ENCODE data around the gene PTPRM. TPM values are rescaled to one million over a fixed set of nuclear protein-coding genes. Genes with fewer than 3 reads are reported as not detected.

The PTPRM gene
- total RNA-seq, 1 experiment from 2014 or later: 45.6 TPM

- CTCF ChIA-PET: no interaction called here
- intact Hi-C loops (cut with micrococcal nuclease): no loop called here
These were observed 705.1 kb downstream of the PTPRM start for GRCh38 chr18:8272254-8272653.

GRCh38 chr18:8274370-8274769 is 707.3 kb downstream of the PTPRM start:
- H3K9me3 ChIP-seq (ENCODE audit: low read length): no peaks in the 10 kb centered on the region
- H3F3A ChIP-seq (ENCODE audit: low read length, unreplicated experiment): no peaks in the 10 kb centered on the region
- ChIA-PET POLR2A (ENCODE audit: unreplicated experiment) (no interaction called here), CTCF (no interaction called here)
- no peaks in the 10 kb centered on the region for H3K79me2 ChIP-seq (ENCODE audit: low read length)
- TF ChIP-seq EZH2phosphoT487 (IDR thresholded peaks at IDR 0.05; ENCODE audit: borderline replicate concordance, low read length) (no peak), EZH2 (IDR thresholded peaks at IDR 0.05; ENCODE audit: low read length, unreplicated experiment) (no peak), CTCF (conservative IDR thresholded peaks at IDR 0.05; ENCODE audit: low read depth, low read length) (no peak)
- no peak overlapping the region for H3K4me3 ChIP-seq (ENCODE audit: low read length)
- DNase-seq: no peak
- BruUV-seq (replicated peaks): no TSS peak
- H3K4me2 ChIP-seq (ENCODE audit: low read length): no peak overlapping the region
- H3K36me3 ChIP-seq (ENCODE audit: low read depth, low read length): no peaks in the 10 kb centered on the region
- H3K4me1 ChIP-seq (ENCODE audit: insufficient read depth, low read length): no peaks in the 10 kb centered on the region
- H4K20me1 ChIP-seq (ENCODE audit: low read length): no peaks in the 10 kb centered on the region
- H3K9me2 ChIP-seq (replicated peaks; ENCODE audit: low read length): no peaks in the 10 kb centered on the region
- intact Hi-C loops (cut with micrococcal nuclease): no loop called here
- no peak for ATAC-seq
- H2AFZ ChIP-seq (ENCODE audit: low read length): no peak overlapping the region
- no peak overlapping the region for H3K9ac ChIP-seq (ENCODE audit: low read length)
- H3K27me3 ChIP-seq (ENCODE audit: low read length): no peaks in the 10 kb centered on the region
- no peak overlapping the region for H3K27ac ChIP-seq (ENCODE audit: low read length)

More at GRCh38 chr18:8272254-8272653, 705.1 kb downstream of the PTPRM start:
- H3K4me1 ChIP-seq (ENCODE audit: insufficient read depth, low read length): no peaks in the 10 kb centered on the region
- no peaks in the 10 kb centered on the region for H3K36me3 ChIP-seq (ENCODE audit: low read depth, low read length)
- no peaks in the 10 kb centered on the region for H4K20me1 ChIP-seq (ENCODE audit: low read length)
- no peaks in the 10 kb centered on the region for H3K9me3 ChIP-seq (ENCODE audit: low read length)
- no peaks in the 10 kb centered on the region for H3K79me2 ChIP-seq (ENCODE audit: low read length)
- no peaks in the 10 kb centered on the region for H3K9me2 ChIP-seq (replicated peaks; ENCODE audit: low read length)
- H2AFZ ChIP-seq (ENCODE audit: low read length): no peak overlapping the region
- no peak for DNase-seq
- no TSS peak for BruUV-seq (replicated peaks)
- H3K9ac ChIP-seq (ENCODE audit: low read length): no peak overlapping the region
- no peak for TF ChIP-seq EZH2 (IDR thresholded peaks at IDR 0.05; ENCODE audit: low read length, unreplicated experiment)
- TF ChIP-seq CTCF (conservative IDR thresholded peaks at IDR 0.05; ENCODE audit: low read depth, low read length): no peak
- no peak for TF ChIP-seq EZH2phosphoT487 (IDR thresholded peaks at IDR 0.05; ENCODE audit: borderline replicate concordance, low read length)
- no peak for ATAC-seq
- no peak overlapping the region for H3K4me2 ChIP-seq (ENCODE audit: low read length)
- POLR2A ChIA-PET (ENCODE audit: unreplicated experiment): no interaction called here
- no peaks in the 10 kb centered on the region for H3F3A ChIP-seq (ENCODE audit: low read length, unreplicated experiment)
- H3K27me3 ChIP-seq (ENCODE audit: low read length): no peaks in the 10 kb centered on the region
- no peak overlapping the region for H3K4me3 ChIP-seq (ENCODE audit: low read length)
- no peak overlapping the region for H3K27ac ChIP-seq (ENCODE audit: low read length)

DNA sequence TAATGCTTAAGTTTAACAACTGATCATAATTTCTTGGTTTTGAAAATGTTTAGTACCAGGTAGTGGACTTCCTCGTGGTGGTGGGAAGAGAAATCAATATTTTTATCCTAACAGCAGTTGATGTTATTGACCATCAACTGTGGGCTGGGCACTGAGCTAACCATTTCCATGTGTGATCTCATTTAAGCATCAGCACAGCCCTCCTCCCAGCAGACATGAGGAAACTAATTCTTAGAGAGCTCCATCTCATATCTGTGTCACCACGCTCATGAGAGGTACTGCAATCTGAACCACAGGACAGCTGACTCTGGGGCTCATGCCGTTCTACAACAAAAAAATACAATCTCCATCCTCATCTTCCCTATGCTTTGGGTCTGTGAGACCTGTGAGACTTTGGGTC is 709.3 kb downstream of the PTPRM start:
- no peak overlapping the region for H3K4me2 ChIP-seq (ENCODE audit: low read length)
- no TSS peak for BruUV-seq (replicated peaks)
- H3K9me2 ChIP-seq (replicated peaks; ENCODE audit: low read length): no peaks in the 10 kb centered on the region
- no peak overlapping the region for H3K9ac ChIP-seq (ENCODE audit: low read length)
- H3K36me3 ChIP-seq (ENCODE audit: low read depth, low read length): no peaks in the 10 kb centered on the region
- no peaks in the 10 kb centered on the region for H3K27me3 ChIP-seq (ENCODE audit: low read length)
- no peaks in the 10 kb centered on the region for H3K4me1 ChIP-seq (ENCODE audit: insufficient read depth, low read length)
- no peak for ATAC-seq
- intact Hi-C loops (cut with micrococcal nuclease): no loop called here
- TF ChIP-seq CTCF (conservative IDR thresholded peaks at IDR 0.05; ENCODE audit: low read depth, low read length) (no peak), EZH2phosphoT487 (IDR thresholded peaks at IDR 0.05; ENCODE audit: borderline replicate concordance, low read length) (no peak), EZH2 (IDR thresholded peaks at IDR 0.05; ENCODE audit: low read length, unreplicated experiment) (no peak)
- H3K4me3 ChIP-seq (ENCODE audit: low read length): no peak overlapping the region
- H3K79me2 ChIP-seq (ENCODE audit: low read length): no peaks in the 10 kb centered on the region
- DNase-seq: no peak
- H2AFZ ChIP-seq (ENCODE audit: low read length): no peak overlapping the region
- POLR2A ChIA-PET (ENCODE audit: unreplicated experiment): no interaction called here
- H3K9me3 ChIP-seq (ENCODE audit: low read length): no peaks in the 10 kb centered on the region
- no peaks in the 10 kb centered on the region for H3F3A ChIP-seq (ENCODE audit: low read length, unreplicated experiment)
- no peaks in the 10 kb centered on the region for H4K20me1 ChIP-seq (ENCODE audit: low read length)
- CTCF ChIA-PET: no interaction called here
- no peak overlapping the region for H3K27ac ChIP-seq (ENCODE audit: low read length)
